GM13977 (cell line): ENCODE results near the gene TRIM67.

ENCODE experiments used
- DNase-seq: peaks from one replicate; pipeline ENCODE4 v3.0.0; 2012; ENCODE audit warnings: low spot score
- CTCF ChIP-seq: IDR thresholded peaks from 2 replicates; pipeline ENCODE4 v1.5.1; 2012; ENCODE audit warnings: mild to moderate bottlenecking, control low read depth; ENCODE audit not compliant: insufficient read depth; ENCODE audit errors: extremely low read depth, missing control alignments
- in situ Hi-C: fragments of 300-500 bp; cut with MboI; formaldehyde crosslinking; loops from one replicate; pipeline ENCODE4 v1.12.0; 2022; ENCODE audit warnings: low sequenced_read_pairs, low pct_unique_long_range_greater_than_20kb, mixed read lengths, inconsistent platforms; ENCODE audit not compliant: unreplicated experiment

TRIM67 gene

GRCh38 chr1:231266811-231267322 lies 105.0 kb downstream of the TRIM67 start:
- TF ChIP-seq CTCF, result no peak
- in situ Hi-C loops, result no loop called here
- DNase-seq, result no peak
